ENCODE data around the gene GAS7. TPM values are rescaled to one million over a fixed set of nuclear protein-coding genes. Genes with fewer than 3 reads are reported as not detected.

Gene GAS7
- total and polyA plus RNA-seq, 12 donors: 3.6 to 54.9 (median 28.0) TPM

GRCh38 chr17:10126276-10126615, 72.2 kb downstream of the GAS7 start:
- no peak for DNase-seq
- intact Hi-C loops (cut with DNase I): no loop called here
- Histone ChIP-seq H3K9me3 (replicated peaks in 1 of 3) (no peaks in the 10 kb centered on the region), H3K27ac (peak overlapping the region in 1 of 5 donors; percentile 87), H3K27me3 (no peaks in the 10 kb centered on the region), H3K36me3 (replicated peaks in 1 of 2) (no peaks in the 10 kb centered on the region), H3K4me3 (no peak overlapping the region), H3K4me1 (replicated peaks in 1 of 2) (peaks cover 3 to 16% of the 10 kb centered on the region in 2 donors)
- 76 to 81% (median 77%) methylated on average over 18 of the region's 18 CpGs for WGBS, 4 donors
- TF ChIP-seq CTCF (IDR thresholded peaks at IDR 0.05) (no peak), POLR2A (IDR thresholded peaks at IDR 0.05) (no peak)

- TF ChIP-seq POLR2A (IDR thresholded peaks at IDR 0.05) (no peak), CTCF (IDR thresholded peaks at IDR 0.05) (no peak)
- intact Hi-C loops (cut with DNase I): no loop called here
- H3K4me3 ChIP-seq: no peak overlapping the region
Observed at GRCh38 chr17:10125531-10126275, 72.7 kb downstream of the GAS7 start.

GRCh38 chr17:10123093-10123492, 75.3 kb downstream of the GAS7 start:
- H3K9me3 ChIP-seq (replicated peaks in 1 of 3): no peaks in the 10 kb centered on the region
- no peak overlapping the region for H3K27ac ChIP-seq
- TF ChIP-seq CTCF (IDR thresholded peaks at IDR 0.05) (no peak), POLR2A (IDR thresholded peaks at IDR 0.05) (no peak)
- peaks cover 3 to 26% of the 10 kb centered on the region in 2 donors for H3K4me1 ChIP-seq (replicated peaks in 1 of 2)
- H3K27me3 ChIP-seq: no peaks in the 10 kb centered on the region
- intact Hi-C loops (cut with DNase I): no loop called here
- H3K36me3 ChIP-seq (replicated peaks in 1 of 2): no peaks in the 10 kb centered on the region
- no peak for DNase-seq
- no peak overlapping the region for H3K4me3 ChIP-seq
- WGBS, 4 donors: 80 to 100% (median 81%) methylated on average over 1 to 2 of the region's 2 CpGs; no CpG with 5 or more reads in 1 of the 4 donors

More at GRCh38 chr17:10125531-10126275, 72.7 kb downstream of the GAS7 start:
- no peaks in the 10 kb centered on the region for H3K36me3 ChIP-seq (replicated peaks in 1 of 2)
- H3K9me3 ChIP-seq (replicated peaks in 1 of 3): no peaks in the 10 kb centered on the region
- WGBS, 4 donors: 44 to 53% (median 48%) methylated on average over 11 of the region's 11 CpGs
- H3K4me1 ChIP-seq (replicated peaks in 1 of 2): peaks cover 3 to 16% of the 10 kb centered on the region in 2 donors
- no peak for DNase-seq
- H3K27ac ChIP-seq: peak overlapping the region in 1 of 5 donors; percentile 87
- no peaks in the 10 kb centered on the region for H3K27me3 ChIP-seq

- 67 to 77% (median 71%) methylated on average over 17 of the region's 17 CpGs for WGBS, 4 donors
- Histone ChIP-seq H3K27ac (no peak overlapping the region), H3K4me3 (no peak overlapping the region), H3K9me3 (replicated peaks in 1 of 3) (no peaks in the 10 kb centered on the region), H3K4me1 (replicated peaks in 1 of 2) (peaks cover 3 to 24% of the 10 kb centered on the region in 2 donors), H3K27me3 (no peaks in the 10 kb centered on the region), H3K36me3 (replicated peaks in 1 of 2) (no peaks in the 10 kb centered on the region)
- intact Hi-C loops (cut with DNase I): no loop called here
- no peak for DNase-seq
- no peak for TF ChIP-seq POLR2A (IDR thresholded peaks at IDR 0.05)
Observed at GRCh38 chr17:10121971-10122707, 76.3 kb downstream of the GAS7 start.
